Embryonic facial prominence (tissue), 1 donor: ENCODE data around the gene PRPF31.
"Not testable (repeated sequence)": the region's sequence is repeated elsewhere in the genome, so short reads cannot be mapped to it uniquely, and the experiment has no call there.

Experiments used
- DNase-seq: peaks from one replicate; pipeline ENCODE4 v3.0.0-alpha.2; 2016; ENCODE audit errors: extremely low spot score

Gene PRPF31

GRCh38 chr19:54162884-54163283 lies 47.3 kb downstream of the PRPF31 start:
- no peak for DNase-seq

DNA sequence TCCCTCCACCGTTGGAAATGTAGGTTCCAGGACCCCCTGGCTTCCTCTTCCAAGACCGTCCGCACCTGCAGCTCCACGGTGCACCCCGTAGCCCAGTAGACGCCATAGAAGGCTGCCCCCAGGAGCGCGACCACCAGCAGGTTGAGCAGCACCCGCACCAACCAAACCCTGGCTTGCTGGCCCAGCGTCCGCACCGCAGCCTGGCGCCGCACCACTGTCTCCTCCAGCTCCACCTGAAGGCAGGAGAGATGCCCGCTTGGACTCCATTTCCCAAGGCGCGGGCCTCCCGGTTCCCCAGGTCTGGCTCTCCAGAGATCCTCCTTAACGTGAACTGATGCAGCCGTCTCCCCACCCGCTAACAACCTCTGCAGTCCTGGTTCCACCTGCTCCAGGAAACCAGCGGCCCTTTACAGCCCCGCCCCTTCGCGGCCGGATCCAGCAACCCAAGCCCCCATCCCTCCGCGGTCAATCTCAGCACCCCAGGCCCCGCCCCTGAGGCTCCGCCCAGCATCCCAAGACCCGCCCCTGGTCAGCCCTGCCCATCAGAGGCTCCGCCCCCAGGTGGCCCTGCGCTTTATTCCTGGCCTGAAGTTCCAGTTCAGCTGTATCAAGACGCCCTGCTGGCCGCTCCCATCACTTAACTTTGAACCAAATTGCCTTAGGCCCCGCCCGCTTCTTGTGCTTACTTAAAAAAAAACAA lies 49.0 kb downstream of the PRPF31 start:
- DNase-seq: no peak

- DNase-seq: no peak
Observed at GRCh38 chr19:54165222-54165621, 49.7 kb downstream of the PRPF31 start.

DNA sequence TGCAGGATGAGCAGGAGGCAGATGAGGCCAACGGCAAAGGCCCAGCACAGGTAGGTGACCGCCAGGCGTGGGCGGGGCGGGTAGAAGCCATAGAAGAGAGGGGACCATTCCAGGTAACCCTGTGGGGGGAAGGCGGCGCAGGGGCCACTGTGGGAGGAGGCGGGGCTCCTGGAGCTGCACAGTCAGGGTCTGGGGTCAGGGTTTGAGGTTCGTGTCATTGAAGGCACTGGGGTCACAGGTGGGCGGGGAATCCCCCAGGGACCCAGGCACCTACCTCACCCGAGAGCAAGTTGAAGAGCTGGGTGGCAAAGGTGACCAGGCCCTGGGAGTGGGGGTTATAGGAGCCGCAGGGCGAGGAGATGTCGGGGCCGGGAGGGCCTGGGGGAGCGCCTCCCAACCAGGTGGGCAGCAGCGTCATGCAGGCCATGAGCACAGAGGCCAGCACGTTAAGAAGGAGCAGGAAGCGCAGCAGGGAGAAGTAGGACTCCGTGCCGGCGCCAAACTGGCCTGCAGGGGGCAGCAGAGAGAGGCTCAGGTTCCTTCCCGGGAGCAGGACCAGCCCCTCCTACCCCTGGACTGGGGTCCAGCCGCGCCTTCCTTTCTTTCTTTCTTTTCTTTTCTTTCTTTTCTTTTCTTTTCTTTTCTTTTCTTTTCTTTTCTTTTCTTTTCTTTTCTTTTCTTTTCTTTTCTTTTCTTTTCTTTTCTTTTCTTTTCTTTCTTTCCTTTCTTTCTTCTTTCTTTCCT lies 52.8 kb downstream of the PRPF31 start:
- peak; percentile 53 for DNase-seq

DNA sequence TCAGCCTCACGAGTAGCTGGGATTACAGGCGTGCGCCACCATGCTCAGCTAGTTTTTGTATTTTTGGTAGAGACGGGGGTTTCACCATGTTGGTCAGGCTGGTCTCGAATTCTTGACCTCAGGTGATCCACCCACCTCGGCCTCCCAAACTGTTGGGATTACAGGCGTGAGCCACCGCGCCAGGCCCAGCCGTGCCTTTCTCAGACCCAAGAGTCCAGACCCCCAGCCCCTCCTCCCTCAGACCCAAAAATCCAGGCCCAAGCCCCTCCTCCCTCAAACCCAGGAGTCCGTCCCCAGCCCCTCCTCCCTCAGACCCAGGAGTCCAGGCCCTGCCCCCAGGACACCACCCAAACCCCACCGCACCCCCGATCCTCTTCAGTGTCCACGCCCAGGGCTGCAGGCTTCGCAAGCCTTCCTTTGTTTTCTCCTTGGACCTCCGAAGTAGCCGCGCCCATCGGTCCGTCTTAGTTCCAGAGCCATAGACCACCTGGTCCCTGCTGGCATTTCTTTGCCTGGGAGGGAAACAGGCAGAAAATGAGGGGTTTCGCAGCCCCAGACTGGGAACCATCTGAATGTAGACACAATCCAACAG lies 53.7 kb downstream of the PRPF31 start:
- DNase-seq: no peak

- DNase-seq: not testable (repeated sequence)
Observed at GRCh38 chr19:54171736-54172431, 56.3 kb downstream of the PRPF31 start.

- DNase-seq: no peak
Observed at GRCh38 chr19:54172471-54173358, 57.2 kb downstream of the PRPF31 start, which contains the start of gene TMC4. TMC4 (minus strand) TSS chr19:54173160; CDS start chr19:54173117, 43 bp downstream.

- no peak for DNase-seq
Observed at GRCh38 chr19:54173359-54173699, 57.8 kb downstream of the PRPF31 start.

- no peak for DNase-seq
Observed at GRCh38 chr19:54173951-54174834, 58.6 kb downstream of the PRPF31 start.

GRCh38 chr19:54178581-54179261 lies 63.2 kb downstream of the PRPF31 start:
- no peak for DNase-seq

- no peak for DNase-seq
Observed at GRCh38 chr19:54179262-54179852, 63.8 kb downstream of the PRPF31 start.

DNA sequence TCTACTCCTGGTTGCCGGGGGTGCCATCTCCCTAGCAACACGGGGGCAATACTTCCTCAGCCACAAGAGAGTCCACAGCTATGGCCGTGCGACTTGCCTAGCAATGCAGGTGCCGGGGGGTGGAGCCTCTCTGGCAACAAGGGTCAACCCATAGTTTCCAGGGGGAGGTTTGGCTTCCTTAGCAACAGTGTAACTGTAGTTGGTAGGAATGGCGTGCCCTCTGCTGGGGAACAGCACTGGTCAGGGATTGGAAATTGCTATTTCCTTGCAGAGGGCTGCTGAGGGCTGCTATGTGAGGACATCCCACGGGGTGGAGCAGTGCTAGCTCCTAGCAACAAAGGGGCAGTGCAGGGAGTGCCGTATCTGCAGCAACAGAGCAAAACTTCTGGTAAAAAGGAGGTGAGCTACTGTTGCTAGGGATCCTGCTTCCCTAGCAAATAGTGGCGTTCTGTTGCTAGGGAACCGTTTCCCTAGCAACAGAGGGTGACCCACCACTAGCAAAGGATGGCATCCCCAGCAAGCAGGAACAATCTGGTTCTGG lies 64.4 kb downstream of the PRPF31 start:
- no peak for DNase-seq

- no peak for DNase-seq
Observed at GRCh38 chr19:54180691-54181091, 65.1 kb downstream of the PRPF31 start.
